GM19324 (cell line): Measurements from ENCODE around the gene PLA2G4A.

Experiments used
- ATAC-seq: cut with Tn5 transposase; IDR thresholded peaks from one replicate; pipeline ENCODE4 v1.9.1; 2021; ENCODE audit warnings: mild to moderate bottlenecking, moderate library complexity; ENCODE audit not compliant: unreplicated experiment, low FRiP score

The PLA2G4A gene

DNA sequence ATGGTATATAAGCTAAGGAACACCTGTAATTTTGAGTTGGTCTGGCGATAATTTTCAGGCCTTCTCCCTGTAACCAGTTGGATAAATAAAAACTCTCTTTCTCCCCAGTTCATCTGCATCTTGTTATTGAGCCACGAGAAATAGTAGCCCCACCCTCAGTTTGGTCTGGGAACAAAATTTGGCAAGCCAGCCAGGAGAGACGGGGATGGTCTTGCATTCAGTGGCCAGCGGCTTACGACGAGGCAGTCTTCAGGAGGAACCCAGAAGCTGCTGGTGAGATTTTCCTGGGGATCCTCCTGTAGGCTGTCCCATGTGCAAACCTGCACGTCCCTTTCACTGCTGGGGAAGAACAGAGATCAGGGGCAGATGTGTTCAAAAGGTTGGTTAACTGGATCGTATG is 174.6 kb downstream of the PLA2G4A start:
- no peak for ATAC-seq

DNA sequence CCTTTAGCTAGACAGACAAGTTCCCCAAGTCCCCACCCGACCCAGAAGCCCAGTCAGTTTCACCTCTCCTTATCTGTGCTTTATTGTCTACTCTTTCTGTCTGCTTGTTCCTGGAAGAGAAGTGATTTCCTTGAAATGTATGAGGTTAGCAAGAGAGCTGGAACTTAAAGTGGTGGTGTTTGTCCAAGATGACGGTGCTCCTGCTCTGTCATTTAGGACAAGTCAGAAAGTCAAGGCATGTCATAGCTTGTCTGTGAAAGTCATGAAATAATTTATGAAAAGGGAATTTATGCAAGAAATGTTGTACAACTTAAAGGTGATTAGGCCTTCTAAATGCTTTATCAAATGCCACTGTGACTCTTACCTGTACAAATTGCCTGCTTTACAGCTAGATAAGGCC is 178.1 kb downstream of the PLA2G4A start:
- no peak for ATAC-seq

- no peak for ATAC-seq
These were observed 180.6 kb downstream of the PLA2G4A start for GRCh38 chr1:187009320-187009719.

DNA sequence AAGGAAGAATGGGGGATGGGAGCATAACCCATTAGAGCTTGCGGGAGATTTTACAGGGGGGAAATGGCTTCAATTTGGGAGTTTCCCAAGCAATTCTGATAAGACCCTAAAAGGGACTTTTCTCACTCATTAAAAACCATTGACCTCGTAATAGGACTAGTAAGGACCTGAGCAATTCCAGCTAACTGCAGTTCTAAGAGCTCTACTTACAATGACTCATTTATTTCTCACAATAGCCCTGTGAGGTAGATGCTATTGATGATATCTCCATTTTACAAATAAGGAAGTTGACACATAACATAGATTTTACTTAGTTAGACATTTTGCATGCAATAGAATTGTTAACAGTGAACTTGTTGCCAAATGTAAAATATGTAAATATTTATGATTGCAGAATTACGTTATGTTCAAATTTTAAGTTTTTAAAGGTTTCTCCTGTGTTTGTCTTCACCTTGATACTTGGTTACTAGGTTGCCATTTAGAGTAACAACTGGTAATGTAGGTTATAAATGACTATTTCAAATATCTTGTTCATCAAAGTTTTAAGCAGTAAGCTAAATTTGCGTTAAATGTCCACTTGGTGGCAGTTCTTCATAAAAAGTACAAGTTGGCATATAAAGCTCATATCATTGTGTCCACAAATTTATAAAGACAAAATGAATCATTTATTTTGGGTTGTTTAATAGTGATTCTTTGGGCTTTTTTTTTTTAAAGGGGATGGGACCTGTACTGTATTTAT is 182.0 kb downstream of the PLA2G4A start:
- ATAC-seq: no peak

- ATAC-seq: no peak
These were observed 184.9 kb downstream of the PLA2G4A start for GRCh38 chr1:187013582-187014200.

- ATAC-seq: no peak
These were observed 189.5 kb downstream of the PLA2G4A start for GRCh38 chr1:187018291-187018690.

- ATAC-seq: no peak
These were observed 198.5 kb downstream of the PLA2G4A start for GRCh38 chr1:187027253-187027652.

GRCh38 chr1:187032316-187032981 is 203.7 kb downstream of the PLA2G4A start:
- ATAC-seq: no peak

DNA sequence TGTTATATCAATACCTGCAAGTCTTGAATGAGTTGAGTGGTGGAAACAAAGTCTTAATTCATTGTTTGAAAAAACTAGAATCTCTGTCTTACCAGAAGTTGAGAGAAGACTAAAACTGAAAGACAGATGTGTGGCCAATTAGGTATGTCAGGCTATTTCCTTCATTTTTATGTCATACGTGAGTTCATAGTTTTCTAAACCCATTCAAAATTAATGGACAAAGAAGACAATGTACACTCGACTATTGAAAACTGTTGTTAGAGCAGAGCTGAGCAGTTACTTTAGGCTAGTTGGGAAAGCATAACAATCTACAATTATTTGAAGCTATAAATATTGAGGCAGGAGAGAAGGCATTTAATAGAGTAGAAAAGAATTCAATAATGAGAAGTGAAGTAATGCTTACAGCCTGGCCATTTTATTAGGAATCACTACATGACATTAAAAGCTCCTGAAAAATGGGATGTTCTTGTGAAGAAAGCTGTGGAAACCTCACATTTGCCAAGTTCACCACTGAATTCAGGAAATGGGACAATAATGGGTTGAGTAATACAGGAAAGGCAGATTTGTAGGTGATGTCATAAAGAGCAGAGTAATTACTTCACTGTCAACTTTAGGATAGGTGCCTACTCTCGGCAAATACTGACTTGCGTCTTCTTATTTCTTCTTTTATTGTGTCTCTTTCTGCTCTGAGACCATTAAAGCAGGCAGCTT is 204.4 kb downstream of the PLA2G4A start:
- no peak for ATAC-seq

DNA sequence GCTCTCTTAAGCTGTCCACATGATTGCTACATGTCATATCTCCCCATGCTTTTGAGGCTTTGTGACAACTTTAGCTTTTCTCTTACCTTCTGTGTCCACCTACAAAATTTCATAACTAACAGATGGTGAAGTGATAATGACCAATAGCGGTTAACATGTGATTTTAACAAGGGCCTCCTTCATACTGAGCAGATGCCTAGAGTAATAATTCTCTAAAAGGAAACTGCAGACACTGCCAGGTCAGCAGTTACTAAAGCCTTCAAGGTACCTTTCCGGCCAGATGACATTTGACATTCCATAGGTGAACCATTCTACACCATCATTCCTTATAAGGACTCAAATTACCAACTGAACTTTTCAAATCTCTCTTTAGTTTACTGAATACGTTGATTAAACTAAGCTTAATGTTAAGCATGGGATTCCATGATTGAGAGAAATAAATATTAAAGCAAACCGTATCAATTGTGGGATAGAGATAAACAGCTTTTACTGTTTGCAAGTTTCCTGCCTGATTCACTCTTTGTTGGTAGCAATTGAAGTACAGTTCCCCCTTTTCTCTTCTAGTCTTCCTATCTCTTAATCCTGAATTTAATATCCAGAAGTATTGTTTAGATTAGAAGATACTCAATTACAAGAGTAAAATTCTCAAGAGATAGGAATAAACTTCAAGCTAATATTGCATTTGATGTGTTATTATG is 205.1 kb downstream of the PLA2G4A start:
- no peak for ATAC-seq

DNA sequence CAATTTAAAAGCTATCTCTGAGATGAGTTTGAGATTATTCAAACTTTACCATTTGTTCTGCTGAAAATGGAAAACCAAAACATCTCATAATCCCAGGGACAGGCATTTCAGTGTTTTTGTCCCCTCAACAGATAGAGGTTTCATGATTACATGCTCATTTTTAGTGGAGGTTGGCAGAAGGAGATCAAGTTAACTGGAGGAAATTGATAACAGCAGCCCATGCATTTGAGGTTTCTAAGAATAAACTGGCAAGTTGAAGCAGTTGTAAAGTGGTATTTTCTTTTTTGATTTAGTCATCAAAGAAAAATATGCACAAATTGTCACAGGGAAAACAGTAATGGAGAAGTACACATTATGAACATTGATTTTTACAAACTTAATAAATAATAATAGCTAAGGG is 205.8 kb downstream of the PLA2G4A start:
- no peak for ATAC-seq

DNA sequence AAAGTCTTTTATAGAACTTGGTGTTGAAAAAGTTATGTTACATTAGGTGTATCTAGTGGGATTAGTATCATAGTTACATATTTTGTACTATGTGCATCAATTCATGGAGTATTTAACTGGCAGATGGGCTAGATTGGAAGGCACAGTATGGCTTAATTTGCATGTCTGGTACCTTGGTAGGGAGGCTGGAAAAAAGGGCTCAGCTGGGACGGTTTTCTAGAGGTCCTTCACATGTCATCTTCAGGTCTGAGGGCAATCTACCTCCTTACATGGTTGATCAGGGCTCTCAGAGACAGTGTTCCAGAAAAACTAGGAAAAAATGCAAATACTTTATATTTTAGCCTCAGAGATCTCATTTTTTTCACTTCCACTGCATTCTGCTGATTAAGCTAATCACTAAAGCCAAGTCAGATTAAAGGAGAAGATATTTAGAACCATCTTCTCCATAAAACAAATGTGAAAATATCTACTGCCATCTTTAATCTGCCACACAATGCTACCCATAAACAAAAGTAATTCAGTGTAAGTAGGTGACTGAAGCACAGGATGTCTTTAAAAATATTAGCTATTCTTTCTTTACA is 209.3 kb downstream of the PLA2G4A start:
- no peak for ATAC-seq
